Measurements from ENCODE around the gene COX6B1. TPM values are rescaled to one million over a fixed set of nuclear protein-coding genes. Genes with fewer than 3 reads are reported as not detected.

The COX6B1 gene
- total RNA-seq, 4 donors from 2014 or later, result 449 to 756 (median 626) TPM

DNA sequence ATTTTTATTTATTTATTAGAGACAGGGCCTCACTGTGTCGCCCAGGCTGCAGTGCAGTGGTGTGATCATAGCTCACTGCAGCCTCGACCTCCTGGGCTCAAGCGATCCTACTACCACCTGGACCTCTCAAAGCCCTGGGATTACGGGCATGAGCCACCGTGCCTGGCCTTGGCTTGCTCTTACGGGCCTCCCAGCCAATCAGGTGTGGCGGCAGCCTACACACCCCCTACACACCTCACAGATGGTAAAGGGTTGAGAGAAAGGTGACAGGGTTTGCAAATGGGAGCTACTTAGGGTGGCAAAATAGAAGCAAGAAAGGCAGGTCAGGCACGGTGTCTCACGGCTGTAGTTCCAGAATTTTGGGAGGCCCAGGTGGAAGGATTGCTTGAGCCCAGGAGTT is 55.2 kb downstream of the COX6B1 start:
- Histone ChIP-seq H3K36me3 (no peaks in the 10 kb centered on the region), H3K27ac (no peak overlapping the region)

DNA sequence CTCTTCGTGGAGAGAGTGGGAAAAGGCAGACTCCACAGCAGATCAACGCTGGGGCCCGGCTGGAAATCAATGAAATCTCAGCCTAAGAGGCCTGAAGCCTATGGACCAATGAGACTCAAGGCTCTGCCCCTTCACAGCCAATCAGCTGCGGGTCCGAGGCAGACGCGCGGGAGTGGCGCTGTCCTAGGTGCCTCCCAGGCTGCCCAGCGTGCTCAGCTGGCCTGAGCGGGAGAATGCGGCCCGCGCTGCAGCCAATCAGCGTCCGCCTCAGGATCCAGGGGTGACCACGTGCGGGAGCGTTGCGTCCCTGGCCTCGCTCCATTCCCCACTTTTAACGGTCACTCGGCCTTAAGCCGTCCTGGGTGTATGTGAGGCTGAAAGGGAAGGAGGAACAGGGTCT is 56.1 kb downstream of the COX6B1 start, which contains the start of gene ZBTB32:
Gene ZBTB32, plus strand, starts transcription at position 341 of the 400 bp plus-strand sequence. CDS start 10,069 bp downstream, outside the sequence.
- no peak for DNase-seq (ENCODE audit: low spot score in 2 of 2)
- Histone ChIP-seq H3K4me3 (no peak within 1 kb of the TSS), H3K36me3 (no peaks in the 10 kb centered on the region), H3K9me3 (no peaks in the 10 kb centered on the region), H3K27ac (no peak within 1 kb of the TSS), H3K27me3 (no peaks in the 10 kb centered on the region), H3K4me1 (peaks cover 13% of the 10 kb centered on the region)
- TF ChIP-seq POLR2AphosphoS5 (IDR thresholded peaks at IDR 0.05), result no peak
- no peak for TF ChIP-seq POLR2A (IDR thresholded peaks at IDR 0.05)
- no peak for TF ChIP-seq EP300 (IDR thresholded peaks at IDR 0.05)
- 38% methylated on average over 24 of the region's 24 CpGs for WGBS

More for the DNA sequence above, 55.2 kb downstream of the COX6B1 start:
- WGBS, result 41% methylated on average over 9 of the region's 9 CpGs
- no peak for DNase-seq (ENCODE audit: low spot score in 2 of 2)
- Histone ChIP-seq H3K4me3 (no peak overlapping the region), H3K27me3 (no peaks in the 10 kb centered on the region), H3K4me1 (peaks cover 13% of the 10 kb centered on the region), H3K9me3 (no peaks in the 10 kb centered on the region)
- TF ChIP-seq, protein P1, sequence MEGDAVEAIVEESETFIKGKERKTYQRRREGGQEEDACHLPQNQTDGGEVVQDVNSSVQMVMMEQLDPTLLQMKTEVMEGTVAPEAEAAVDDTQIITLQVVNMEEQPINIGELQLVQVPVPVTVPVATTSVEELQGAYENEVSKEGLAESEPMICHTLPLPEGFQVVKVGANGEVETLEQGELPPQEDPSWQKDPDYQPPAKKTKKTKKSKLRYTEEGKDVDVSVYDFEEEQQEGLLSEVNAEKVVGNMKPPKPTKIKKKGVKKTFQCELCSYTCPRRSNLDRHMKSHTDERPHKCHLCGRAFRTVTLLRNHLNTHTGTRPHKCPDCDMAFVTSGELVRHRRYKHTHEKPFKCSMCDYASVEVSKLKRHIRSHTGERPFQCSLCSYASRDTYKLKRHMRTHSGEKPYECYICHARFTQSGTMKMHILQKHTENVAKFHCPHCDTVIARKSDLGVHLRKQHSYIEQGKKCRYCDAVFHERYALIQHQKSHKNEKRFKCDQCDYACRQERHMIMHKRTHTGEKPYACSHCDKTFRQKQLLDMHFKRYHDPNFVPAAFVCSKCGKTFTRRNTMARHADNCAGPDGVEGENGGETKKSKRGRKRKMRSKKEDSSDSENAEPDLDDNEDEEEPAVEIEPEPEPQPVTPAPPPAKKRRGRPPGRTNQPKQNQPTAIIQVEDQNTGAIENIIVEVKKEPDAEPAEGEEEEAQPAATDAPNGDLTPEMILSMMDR (IDR thresholded peaks at IDR 0.05), result no peak
- TF ChIP-seq EP300 (IDR thresholded peaks at IDR 0.05) (no peak), POLR2AphosphoS5 (IDR thresholded peaks at IDR 0.05) (no peak), POLR2A (IDR thresholded peaks at IDR 0.05) (no peak)

Other genes with a start within 250 kb of the COX6B1 start
- gene FFAR2, start 200.1 kb upstream of the COX6B1 start, total RNA-seq, result under 1 TPM in 3 of 4 donors, not detected in 1; 0.29 to 0.64 (median 0.30) TPM
- over 10,000 TPM in 2 of 4 donors, 1,000 to 10,000 TPM in 2; 1,056 to 12,237 (median 8,197) TPM for gene KRTDAP, start 157.9 kb upstream of the COX6B1 start, total RNA-seq
- gene DMKN, start 134.7 kb upstream of the COX6B1 start, total RNA-seq, result 1,000 to 10,000 TPM; 2,237 to 6,229 (median 5,437) TPM
- gene SBSN, start 120.0 kb upstream of the COX6B1 start, total RNA-seq, result 1,000 to 10,000 TPM in 3 of 4 donors, 100 to 1,000 TPM in 1; 308 to 1,594 (median 1,430) TPM
- 1 to 10 TPM; 4.1 to 8.4 (median 6.4) TPM for gene GAPDHS, start 114.9 kb upstream of the COX6B1 start, total RNA-seq
- 100 to 1,000 TPM in 3 of 4 donors, 10 to 100 TPM in 1; 67.5 to 158 (median 118) TPM for gene TMEM147, start 102.7 kb upstream of the COX6B1 start, total RNA-seq
- not detected for gene ATP4A, start 84.7 kb upstream of the COX6B1 start, total RNA-seq
- gene PMIS2, start 62.1 kb upstream of the COX6B1 start, total RNA-seq, result not detected
- 10 to 100 TPM; 14.9 to 18.4 (median 16.4) TPM for gene HAUS5, start 35.6 kb upstream of the COX6B1 start, total RNA-seq
- 10 to 100 TPM; 45.1 to 75.9 (median 65.0) TPM for gene RBM42, start 19.3 kb upstream of the COX6B1 start, total RNA-seq
- gene ETV2, start 6.6 kb upstream of the COX6B1 start, total RNA-seq, result 1 to 10 TPM; 1.0 to 4.0 (median 1.9) TPM
- gene UPK1A, start 18.2 kb downstream of the COX6B1 start, total RNA-seq, result 1 to 10 TPM; 1.5 to 8.3 (median 5.6) TPM
- not detected for gene ZBTB32, start 56.2 kb downstream of the COX6B1 start, total RNA-seq
- gene KMT2B, start 69.7 kb downstream of the COX6B1 start, total RNA-seq, result 10 to 100 TPM; 31.2 to 66.8 (median 45.2) TPM
- gene IGFLR1, start 94.1 kb downstream of the COX6B1 start, total RNA-seq, result 1 to 10 TPM; 3.3 to 8.5 (median 6.9) TPM
- gene U2AF1L4, start 97.1 kb downstream of the COX6B1 start, total RNA-seq, result 10 to 100 TPM; 18.8 to 45.5 (median 21.9) TPM
- gene PSENEN, start 97.3 kb downstream of the COX6B1 start, total RNA-seq, result 10 to 100 TPM; 27.1 to 57.2 (median 42.4) TPM
- 10 to 100 TPM; 11.0 to 21.5 (median 20.0) TPM for gene LIN37, start 100.3 kb downstream of the COX6B1 start, total RNA-seq
- gene HSPB6, start 108.7 kb downstream of the COX6B1 start, total RNA-seq, result 10 to 100 TPM in 1 of 4 donors, 1 to 10 TPM in 3; 4.1 to 13.4 (median 5.5) TPM
- 10 to 100 TPM in 3 of 4 donors, 1 to 10 TPM in 1; 9.6 to 23.8 (median 17.1) TPM for gene PROSER3, start 109.9 kb downstream of the COX6B1 start, total RNA-seq
- 10 to 100 TPM; 20.6 to 42.7 (median 31.7) TPM for gene ARHGAP33, start 127.2 kb downstream of the COX6B1 start, total RNA-seq
- gene PRODH2, start 164.5 kb downstream of the COX6B1 start, total RNA-seq, result not detected
- not detected for gene NPHS1, start 204.2 kb downstream of the COX6B1 start, total RNA-seq
- not detected for gene KIRREL2, start 208.6 kb downstream of the COX6B1 start, total RNA-seq
- gene APLP1, start 220.3 kb downstream of the COX6B1 start, total RNA-seq, result 1 to 10 TPM in 2 of 4 donors, under 1 TPM in 2; 0.64 to 1.6 (median 0.96) TPM

Measured in suprapubic skin (tissue), 4 donors.